NCI-H128 (cell line): Measurements from ENCODE around the gene FAM53B.

Source experiments
- DNase-seq: peaks from one replicate; lab custom pipeline; 2025; ENCODE audit not compliant: unreplicated experiment; lab: John Stamatoyannopoulos, UW

Gene FAM53B

DNA sequence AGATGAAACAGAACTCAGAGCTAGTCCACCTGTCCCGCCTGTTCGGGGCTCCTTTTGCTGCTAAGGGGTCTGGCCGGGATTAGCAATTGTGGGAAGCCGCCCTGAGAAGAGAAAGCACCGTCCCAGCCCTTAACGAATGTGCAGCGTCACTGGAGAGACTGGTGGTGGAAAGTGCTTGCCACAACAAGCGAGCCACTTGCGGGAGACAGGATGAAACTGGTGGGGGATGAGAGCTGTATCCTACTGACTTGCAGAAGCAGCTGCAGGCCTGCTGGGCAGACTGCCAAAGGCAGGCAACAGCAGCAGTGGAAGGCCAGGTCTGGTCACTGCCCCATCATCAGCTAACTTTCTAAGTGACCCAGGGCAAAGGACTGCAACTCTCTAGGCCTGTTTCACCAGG is 95.4 kb downstream of the FAM53B start:
- DNase-seq: no peak

DNA sequence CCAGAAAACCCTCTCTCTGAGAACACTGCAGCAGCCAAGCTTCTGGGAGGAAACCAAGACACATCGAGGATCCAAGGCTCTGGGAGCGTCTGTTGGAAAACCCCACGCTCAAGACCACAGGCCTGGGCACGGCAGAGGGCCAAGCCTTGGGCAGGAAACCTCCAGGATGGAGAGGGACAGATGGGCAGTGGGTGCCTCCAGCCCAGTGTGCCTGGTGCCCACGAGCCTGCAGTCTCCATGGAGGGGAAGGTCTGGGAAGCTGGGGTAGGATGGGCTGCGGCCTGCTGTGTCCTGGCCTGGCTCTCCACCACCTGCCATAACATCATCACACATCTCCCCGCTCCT is 96.1 kb downstream of the FAM53B start:
- no peak for DNase-seq

DNA sequence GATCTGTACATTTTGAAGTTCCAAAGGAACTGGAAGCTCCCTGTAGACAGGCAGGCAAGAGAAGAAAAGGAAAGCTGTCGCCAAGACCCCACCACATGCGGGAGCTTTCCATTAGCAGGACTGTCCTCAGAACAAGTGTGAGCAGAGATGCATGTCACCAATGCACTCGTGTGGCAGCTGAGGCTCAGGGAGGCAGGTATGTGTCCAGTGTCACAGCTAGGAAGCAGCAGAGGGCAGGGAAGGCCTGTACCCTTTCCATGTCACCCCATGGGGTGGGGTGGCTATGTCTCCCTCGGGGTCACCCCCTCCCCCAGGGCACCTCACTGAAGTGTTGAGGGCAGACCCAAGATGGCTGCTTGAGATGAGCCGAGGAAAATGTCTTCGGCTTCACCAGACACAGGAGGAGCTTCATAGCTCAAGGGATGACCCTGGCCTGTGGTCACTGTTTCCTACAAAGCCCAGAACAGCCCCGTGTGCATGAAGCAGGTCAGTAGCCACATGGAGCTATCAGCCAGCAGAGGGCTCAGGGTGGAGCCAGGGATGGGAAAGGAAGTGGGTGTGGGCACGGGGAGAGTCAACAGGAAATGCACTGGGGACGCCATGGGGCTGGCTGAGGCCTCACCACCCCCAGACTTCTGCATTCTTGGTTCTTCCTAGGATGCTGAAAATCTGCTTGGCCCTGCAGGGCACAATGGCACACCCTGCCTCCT is 96.6 kb downstream of the FAM53B start:
- no peak for DNase-seq

GRCh38 chr10:124646483-124647352 is 97.5 kb downstream of the FAM53B start:
- no peak for DNase-seq

- DNase-seq: no peak
Observed at GRCh38 chr10:124645467-124646095, 98.6 kb downstream of the FAM53B start.

DNA sequence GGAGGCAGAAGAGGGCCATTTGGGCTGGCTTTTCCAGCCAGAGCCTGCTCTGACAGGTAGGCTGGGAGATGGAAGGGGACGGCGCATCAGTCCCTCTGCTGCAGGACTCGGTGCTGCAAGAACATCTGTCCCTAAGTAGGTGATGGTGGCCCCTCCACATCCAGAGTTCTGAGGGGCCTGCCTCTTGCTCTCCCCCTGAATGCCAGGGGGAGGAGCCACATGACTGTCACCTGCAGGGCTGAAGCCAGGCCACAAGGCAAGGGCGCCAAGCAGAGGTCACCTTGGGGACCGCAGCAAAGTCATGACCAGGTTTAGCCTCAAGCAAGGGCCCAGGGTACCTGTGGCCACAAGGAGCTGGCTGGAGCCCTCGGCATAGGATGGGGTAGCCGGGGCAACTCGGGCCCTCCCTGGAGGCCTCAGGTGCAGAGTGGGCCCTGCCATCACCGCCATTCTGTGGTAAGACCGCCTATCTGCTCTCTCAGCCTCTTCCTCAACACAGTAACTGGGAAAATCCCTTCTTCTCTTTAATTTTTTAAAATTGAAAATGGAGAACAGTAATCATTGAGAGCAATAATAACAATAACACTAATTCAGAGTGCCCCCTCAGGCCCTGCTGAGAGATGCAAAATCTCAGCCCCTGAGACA is 99.3 kb downstream of the FAM53B start:
- no peak for DNase-seq

GRCh38 chr10:124644236-124644635 is 99.9 kb downstream of the FAM53B start:
- no peak for DNase-seq

DNA sequence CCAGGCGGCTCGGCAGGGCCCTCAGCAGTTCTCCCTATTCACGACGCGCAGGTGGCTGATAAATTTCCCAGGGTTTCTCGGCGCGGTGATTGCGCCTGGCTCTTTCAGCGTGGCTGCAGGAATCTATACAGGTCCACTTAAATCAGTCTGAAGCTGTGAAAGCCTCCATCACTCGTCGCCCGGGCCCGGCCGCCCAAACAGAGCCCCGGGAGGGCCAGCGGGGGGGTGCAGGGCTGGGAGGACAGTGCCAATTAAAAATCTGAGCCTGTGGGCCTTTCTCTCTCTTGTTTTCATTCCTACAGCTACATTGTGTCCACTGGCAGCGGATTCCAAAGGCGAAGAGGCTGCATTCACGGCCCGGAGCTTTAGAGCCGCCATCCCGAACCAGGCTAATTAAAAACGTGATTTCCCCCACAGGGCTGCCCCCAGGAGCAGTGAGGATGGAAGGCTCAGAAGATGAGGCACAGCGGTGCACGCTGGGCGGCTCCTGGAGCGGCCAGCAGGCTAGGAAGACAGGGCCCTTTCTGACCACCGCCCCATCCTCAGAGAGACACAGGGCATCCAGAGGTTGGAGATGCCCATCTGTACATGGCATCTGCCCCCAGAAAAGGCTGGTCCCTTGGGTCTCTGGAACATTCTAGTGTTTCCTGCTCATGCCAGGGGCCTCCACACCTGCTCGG is 100.7 kb downstream of the FAM53B start:
- DNase-seq: no peak

GRCh38 chr10:124642088-124642710 is 102.0 kb downstream of the FAM53B start:
- DNase-seq: no peak

GRCh38 chr10:124641282-124642087 is 102.7 kb downstream of the FAM53B start:
- DNase-seq: no peak

DNA sequence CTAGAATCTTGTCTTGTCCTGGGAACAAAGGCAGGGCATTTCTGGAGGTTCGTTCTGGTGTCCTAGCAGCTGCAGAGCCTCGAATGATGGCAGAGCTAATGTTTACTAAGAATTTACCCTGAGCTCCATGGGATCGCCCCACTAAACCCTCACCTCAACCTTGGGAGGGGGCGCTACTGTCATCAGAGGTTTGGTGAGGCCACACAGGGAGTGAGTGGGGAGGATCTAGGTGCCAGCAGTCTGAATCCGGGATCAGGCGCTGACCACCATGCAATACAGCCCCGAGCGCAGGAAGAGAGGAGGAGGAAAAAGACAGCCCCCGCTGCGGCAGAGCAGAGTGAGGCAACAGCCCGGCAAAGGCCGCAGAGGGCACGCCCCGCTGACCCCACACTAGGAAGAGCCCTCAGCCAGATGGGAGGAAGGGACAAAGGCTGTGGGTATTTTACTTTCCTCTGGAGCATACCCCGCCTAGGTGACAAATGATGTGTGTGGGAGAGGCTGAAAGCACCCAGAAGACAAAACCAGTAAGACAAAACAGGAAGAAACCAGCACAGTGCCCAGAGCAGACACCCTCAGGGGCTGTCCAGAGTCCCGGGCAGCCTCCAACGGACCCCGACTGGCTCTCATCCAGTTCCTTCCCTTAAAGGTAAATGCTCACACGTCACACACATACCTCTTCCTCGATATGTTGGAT is 103.5 kb downstream of the FAM53B start:
- no peak for DNase-seq

DNA sequence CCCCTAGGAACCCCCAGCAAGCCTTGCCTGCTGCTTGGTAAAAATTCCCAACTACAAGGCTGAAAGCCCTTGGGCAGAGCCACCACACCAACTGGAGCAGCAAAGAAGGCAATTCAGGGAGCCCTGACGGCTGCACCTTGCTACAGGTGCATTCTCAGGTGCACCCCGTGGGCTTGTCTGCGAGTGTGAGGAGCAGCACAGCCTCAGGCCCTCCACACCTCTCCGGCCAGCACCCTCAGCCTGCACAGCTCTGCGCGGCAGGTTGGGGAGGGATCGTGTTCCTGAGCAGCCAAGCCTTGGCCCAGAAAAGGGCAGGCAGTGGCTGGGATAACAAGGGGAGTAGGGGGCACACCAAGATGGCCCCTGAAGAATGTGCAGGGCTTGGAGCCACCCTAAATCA is 104.1 kb downstream of the FAM53B start:
- no peak for DNase-seq

- DNase-seq: no peak
Observed at GRCh38 chr10:124639646-124640045, 104.5 kb downstream of the FAM53B start.

- DNase-seq: no peak
Observed at GRCh38 chr10:124639206-124639605, 105.0 kb downstream of the FAM53B start.

DNA sequence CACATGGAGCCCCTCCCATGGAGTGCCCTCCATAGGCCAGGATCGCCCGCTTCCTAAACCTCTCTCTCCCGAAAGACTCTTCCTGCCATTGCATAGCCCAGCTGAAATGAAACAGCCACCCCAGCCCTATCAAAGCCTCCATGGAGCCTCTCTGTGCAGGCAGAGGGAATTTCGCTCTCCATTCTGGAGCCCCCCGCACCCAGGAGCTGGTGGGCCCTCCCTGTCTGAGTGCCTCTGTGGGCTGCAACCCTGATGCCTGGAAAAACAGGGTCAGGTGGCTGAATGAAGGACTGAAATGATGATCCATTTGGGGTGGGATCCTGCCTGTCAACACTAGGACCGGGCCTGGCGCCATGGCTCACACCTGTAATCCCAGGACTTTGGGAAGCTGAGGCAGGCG is 106.4 kb downstream of the FAM53B start:
- DNase-seq: no peak

GRCh38 chr10:124637091-124637700 is 107.0 kb downstream of the FAM53B start:
- DNase-seq: no peak

DNA sequence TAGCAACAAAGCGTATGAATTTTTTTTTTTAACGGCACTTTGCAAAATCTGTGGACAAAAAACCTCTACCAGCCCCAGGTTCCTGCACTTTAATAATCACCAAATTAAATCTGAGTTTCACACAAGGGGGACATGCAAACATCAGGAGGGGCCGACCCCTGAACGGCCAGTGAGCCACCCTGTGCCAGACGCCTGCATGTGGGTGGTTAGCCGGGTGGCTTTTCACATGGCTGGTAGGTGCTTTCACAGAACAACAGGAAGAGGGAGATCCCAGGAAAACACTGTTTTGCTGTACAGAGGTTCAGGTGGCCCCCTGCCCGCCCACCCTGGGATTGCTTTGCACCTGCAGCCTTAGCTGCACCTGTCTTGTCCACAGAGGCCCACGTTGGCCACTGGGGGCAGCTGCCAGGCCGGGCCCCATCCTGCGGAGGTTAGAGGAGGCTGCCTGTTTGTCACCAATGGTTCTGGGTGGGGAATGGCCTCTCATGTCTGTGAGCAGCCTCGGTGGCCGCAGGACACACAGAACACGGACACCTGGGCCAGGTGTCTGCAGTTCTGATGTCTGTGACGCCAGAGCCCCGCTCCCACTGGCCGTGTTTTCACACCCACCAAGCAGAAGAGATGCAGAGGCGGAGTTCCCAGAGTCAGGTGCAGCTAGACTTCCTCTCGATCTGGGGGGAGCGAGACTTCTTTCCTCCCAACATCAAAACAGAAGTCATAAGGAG is 107.7 kb downstream of the FAM53B start:
- DNase-seq: no peak

DNA sequence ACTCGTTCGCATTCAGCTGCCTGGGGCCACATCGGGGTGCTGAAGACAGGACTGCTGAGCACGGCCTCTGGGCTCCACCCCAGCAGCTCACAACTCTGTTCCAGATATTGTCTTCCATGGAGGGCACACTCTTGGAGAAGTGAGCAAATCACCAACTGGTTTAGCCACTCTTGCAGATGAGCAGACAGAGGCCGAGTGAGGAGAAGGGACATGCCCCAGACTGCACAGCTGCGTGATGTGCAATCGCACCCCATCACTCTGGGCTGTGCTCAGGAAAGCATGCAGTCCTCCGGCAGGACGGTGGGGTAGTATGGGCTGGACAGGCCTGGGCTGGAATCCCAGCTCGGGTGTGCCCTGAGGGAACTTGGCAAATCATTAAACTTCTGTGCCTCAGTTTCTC is 111.6 kb downstream of the FAM53B start:
- DNase-seq: no peak
